PC-3 (cell line): ENCODE results near the gene MTHFS. TPM values are rescaled to one million over a fixed set of nuclear protein-coding genes. Genes with fewer than 3 reads are reported as not detected.

ENCODE experiments used
- ATAC-seq: fragments of 200-7000 bp; cut with Tn5 transposase; 2 replicates; pipeline ENCODE4 v1.9.1; 2020; ENCODE audit warnings: mild to moderate bottlenecking, moderate library complexity
- BruUV-seq: library from RNA; stranded (reverse); fragments of 400-500 nt; replicated peaks from 2 replicates; lab custom pipeline; 2021; lab: Mats Ljungman, UMichigan
- CTCF ChIA-PET: fragments of 300-600 bp; sonication (Branson Sonifier 250); formaldehyde crosslinking; loops from one replicate; lab custom pipeline; 2022; ENCODE audit warnings: antibody characterized with exemption; lab: Charles Lee
- POLR2A ChIA-PET: fragments of 300-600 bp; sonication (Branson Sonifier 250); formaldehyde crosslinking; loops from one replicate; lab custom pipeline; 2022; ENCODE audit warnings: antibody characterized with exemption; ENCODE audit not compliant: unreplicated experiment; lab: Charles Lee
- DNase-seq: peaks from one replicate; pipeline ENCODE4 v3.0.0-alpha.2; 2015
- H2AFZ ChIP-seq: fragments of 300-600 bp; sonication (generic); 2 replicates; pipeline ENCODE4 v1.6.0; 2016; ENCODE audit warnings: antibody characterized with exemption, low read length
- H3F3A ChIP-seq: fragments of 300-600 bp; sonication (generic); one replicate; pipeline ENCODE4 v1.6.0; 2017; ENCODE audit warnings: antibody characterized with exemption, low read length, control low read depth, mild to moderate bottlenecking; ENCODE audit not compliant: unreplicated experiment
- H3K27ac ChIP-seq: fragments of 300-600 bp; sonication (generic); 2 replicates; pipeline ENCODE4 v1.5.1; 2016; ENCODE audit warnings: mild to moderate bottlenecking, low read length
- H3K27me3 ChIP-seq: fragments of 300-600 bp; sonication (generic); 2 replicates; pipeline ENCODE4 v1.6.1; 2016; ENCODE audit warnings: low read length, mixed read lengths
- H3K36me3 ChIP-seq: fragments of 300-600 bp; sonication (generic); 2 replicates; pipeline ENCODE4 v1.6.1; 2016; ENCODE audit warnings: low read depth, mixed run types, low read length, mixed read lengths
- H3K4me1 ChIP-seq: fragments of 300-600 bp; sonication (generic); 2 replicates; pipeline ENCODE4 v1.5.1; 2016; ENCODE audit warnings: low read length; ENCODE audit not compliant: insufficient read depth
- H3K4me2 ChIP-seq: fragments of 300-600 bp; sonication (generic); 2 replicates; pipeline ENCODE4 v1.6.0; 2016; ENCODE audit warnings: low read length
- H3K4me3 ChIP-seq: fragments of 300-600 bp; sonication (generic); 2 replicates; pipeline ENCODE4 v1.5.1; 2016; ENCODE audit warnings: mild to moderate bottlenecking, low read length, mixed read lengths
- H3K79me2 ChIP-seq: fragments of 300-600 bp; sonication (generic); 2 replicates; pipeline ENCODE4 v1.6.1; 2017; ENCODE audit warnings: low read length, mixed read lengths
- H3K9ac ChIP-seq: fragments of 300-600 bp; sonication (generic); 2 replicates; pipeline ENCODE4 v1.6.0; 2016; ENCODE audit warnings: mild to moderate bottlenecking, low read length
- H3K9me2 ChIP-seq: fragments of 300-600 bp; sonication (generic); replicated peaks from 2 replicates; pipeline ENCODE4 v1.6.1; 2016; ENCODE audit warnings: mixed run types, low read length, mixed read lengths
- H3K9me3 ChIP-seq: fragments of 300-600 bp; sonication (generic); 2 replicates; pipeline ENCODE4 v1.6.1; 2016; ENCODE audit warnings: low read length, mixed read lengths
- H4K20me1 ChIP-seq: fragments of 300-600 bp; sonication (generic); 2 replicates; pipeline ENCODE4 v1.6.1; 2016; ENCODE audit warnings: low read length, mixed read lengths
- CTCF ChIP-seq: fragments of 300-600 bp; sonication (generic); conservative IDR thresholded peaks from 2 replicates; pipeline ENCODE4 v1.5.1; 2017; ENCODE audit warnings: antibody characterized with exemption, low read depth, mild to moderate bottlenecking, low read length
- EZH2 ChIP-seq: fragments of 300-600 bp; sonication (generic); IDR thresholded peaks from one replicate; pipeline ENCODE4 v1.6.1; 2017; ENCODE audit warnings: antibody characterized with exemption, mild to moderate bottlenecking, low read length; ENCODE audit not compliant: unreplicated experiment
- EZH2phosphoT487 ChIP-seq: fragments of 300-600 bp; sonication (generic); IDR thresholded peaks from 2 replicates; pipeline ENCODE4 v1.6.1; 2018; ENCODE audit warnings: mild to moderate bottlenecking, antibody characterized with exemption, low read length, borderline replicate concordance
- intact Hi-C: fragments of 100-400 bp; cut with micrococcal nuclease; formaldehyde crosslinking; loops from 2 replicates; pipeline ENCODE4 v1.9.0; 2023
- total RNA-seq: library from RNA; depleted of rRNA; stranded (reverse); fragments of >200 nt; gene quantifications from 2 replicates; pipeline ENCODE4 v1.2.3, GENCODE V29; 2014

Gene MTHFS
- total RNA-seq, 1 experiment from 2014 or later = 28.8 TPM

DNA sequence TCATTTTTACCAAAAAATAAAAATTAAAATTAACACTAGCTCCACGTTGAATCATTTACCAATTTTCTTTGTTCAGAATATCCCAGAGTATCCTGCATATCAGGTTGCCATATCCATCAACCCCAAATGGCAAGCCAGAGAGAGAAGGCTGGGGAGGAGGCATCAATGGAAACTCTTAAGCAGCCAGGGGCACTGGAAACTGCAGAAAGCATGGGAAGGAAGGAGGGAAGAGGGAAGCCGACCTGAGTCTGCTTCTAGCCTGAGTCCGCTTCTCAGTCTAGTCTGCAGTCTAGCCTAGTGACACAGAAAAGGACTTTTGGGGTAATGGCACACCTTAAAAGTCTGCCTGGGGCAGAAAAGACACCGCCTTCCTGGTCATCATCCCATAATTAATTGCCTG is 1.6 kb upstream of the MTHFS start:
- Histone ChIP-seq H3K79me2 (peaks cover 31% of the 10 kb centered on the region), H3K9me2 (no peaks in the 10 kb centered on the region), H3K4me1 (peaks cover 24% of the 10 kb centered on the region), H4K20me1 (no peaks in the 10 kb centered on the region), H3K4me2 (no peak overlapping the region), H3K36me3 (no peaks in the 10 kb centered on the region), H3K9me3 (no peaks in the 10 kb centered on the region), H3K27me3 (no peaks in the 10 kb centered on the region), H2AFZ (no peak overlapping the region), H3K27ac (no peak overlapping the region), H3K4me3 (no peak overlapping the region), H3K9ac (no peak overlapping the region), H3F3A (no peaks in the 10 kb centered on the region)
- CTCF ChIA-PET = no interaction called here
- TF ChIP-seq EZH2 = no peak
- no peak for TF ChIP-seq EZH2phosphoT487
- no peak for TF ChIP-seq CTCF
- intact Hi-C loops = loop anchor here (10.0 kb wide), 2 partner anchors 156 to 276 kb away; partner anchors contain the start of gene ZFAND6
- DNase-seq = no peak
- POLR2A ChIA-PET = no interaction called here
- ATAC-seq = no peak
- BruUV-seq = no TSS peak

DNA sequence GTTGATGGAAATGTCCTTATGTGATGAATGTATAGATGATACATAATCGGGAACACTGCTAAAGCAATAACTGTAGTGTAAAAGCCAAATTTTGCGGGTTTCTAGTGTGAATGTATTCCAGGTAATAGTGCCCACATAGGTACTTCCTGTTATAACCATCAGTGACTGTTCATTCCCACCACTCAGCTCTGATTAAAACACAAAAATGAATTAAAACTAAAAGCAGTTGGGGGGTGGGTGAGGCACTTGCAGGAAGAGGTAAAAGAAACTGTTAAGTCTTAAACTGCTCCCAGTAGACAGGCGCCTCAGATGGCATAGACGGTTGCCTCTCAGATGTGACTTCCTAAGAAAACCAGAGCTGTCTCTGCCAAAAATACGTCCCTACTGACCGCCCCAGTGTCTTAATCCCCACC is 893 bp upstream of the MTHFS start:
- intact Hi-C loops = loop anchor here (2.0 to 10.0 kb wide), 3 partner anchors 95 to 277 kb away; partner anchors contain the start of gene ZFAND6
- ATAC-seq (no peak), DNase-seq (no peak)
- H3K36me3 ChIP-seq = no peaks in the 10 kb centered on the region
- H3K4me1 ChIP-seq = peaks cover 24% of the 10 kb centered on the region
- H3K9ac ChIP-seq = peak overlapping the region; percentile 93
- H3K4me3 ChIP-seq = peak overlapping the region; percentile 74
- TF ChIP-seq CTCF (no peak), EZH2phosphoT487 (no peak), EZH2 (no peak)
- H2AFZ ChIP-seq = peak overlapping the region; percentile 92; the same call in 1 of the 2 replicates
- CTCF ChIA-PET = no interaction called here
- H3K27ac ChIP-seq = peak overlapping the region; percentile 65
- no TSS peak for BruUV-seq
- H3K4me2 ChIP-seq = peak overlapping the region; percentile 83
- H4K20me1 ChIP-seq = no peaks in the 10 kb centered on the region
- POLR2A ChIA-PET = no interaction called here
- no peaks in the 10 kb centered on the region for H3K9me3 ChIP-seq
- no peaks in the 10 kb centered on the region for H3F3A ChIP-seq
- peaks cover 32% of the 10 kb centered on the region for H3K79me2 ChIP-seq
- H3K27me3 ChIP-seq = no peaks in the 10 kb centered on the region
- no peaks in the 10 kb centered on the region for H3K9me2 ChIP-seq

- intact Hi-C loops = loop anchor here (2.0 to 10.0 kb wide), 3 partner anchors 95 to 277 kb away; partner anchors contain the start of gene ZFAND6
- Histone ChIP-seq H3F3A (no peaks in the 10 kb centered on the region), H3K9me3 (no peaks in the 10 kb centered on the region), H4K20me1 (no peaks in the 10 kb centered on the region), H3K4me1 (peaks cover 24% of the 10 kb centered on the region), H3K4me2 (peak overlapping the region; percentile 83), H3K4me3 (peak overlapping the region; percentile 74), H3K36me3 (no peaks in the 10 kb centered on the region), H3K9ac (peak overlapping the region; percentile 93), H3K27me3 (no peaks in the 10 kb centered on the region), H3K79me2 (peaks cover 35% of the 10 kb centered on the region), H3K9me2 (no peaks in the 10 kb centered on the region), H3K27ac (peak overlapping the region; percentile 65), H2AFZ (peak overlapping the region; percentile 92)
- no peak for DNase-seq
- ATAC-seq = no peak; the same call in 1 of the 2 replicates
- BruUV-seq = TSS peak; percentile 92
- ChIA-PET POLR2A (no interaction called here), CTCF (no interaction called here)
- TF ChIP-seq EZH2phosphoT487 (no peak), CTCF (no peak), EZH2 (no peak)
Observed at GRCh38 chr15:79897380-79897678, 515 bp upstream of the MTHFS start.
